NK-92 treated with Interleukin-12 subunit alpha and Interleukin-12 subunit beta, amount 100 ng/mL, for 24 hours (cell line): Measurements from ENCODE around the gene GNG12.
A peak's percentile ranks its signal among the peaks of the same experiment; 100 is the strongest.

Source experiments
- DNase-seq: peaks from one replicate; lab custom pipeline; 2025; lab: John Stamatoyannopoulos, UW

The GNG12 gene

DNA sequence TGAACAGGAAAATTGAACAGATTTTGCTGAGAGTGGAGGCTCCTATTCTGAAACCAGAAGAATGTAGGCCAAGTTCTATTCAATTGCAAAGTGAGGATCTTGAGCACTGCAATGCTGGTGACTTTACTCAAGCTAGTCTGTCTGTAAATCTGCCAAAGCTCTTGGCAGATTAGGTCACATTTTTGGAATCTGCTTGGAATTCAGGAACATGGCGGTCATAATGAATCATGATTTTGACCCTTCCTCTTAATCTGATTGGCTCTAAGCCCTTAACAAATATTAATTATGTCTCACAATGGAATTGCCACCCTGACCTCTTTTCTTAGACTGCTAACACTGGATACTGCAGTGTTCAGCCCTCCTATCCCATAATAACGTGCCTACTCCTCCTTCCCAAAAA lies 7.2 kb upstream of the GNG12 start:
- DNase-seq, result no peak

DNA sequence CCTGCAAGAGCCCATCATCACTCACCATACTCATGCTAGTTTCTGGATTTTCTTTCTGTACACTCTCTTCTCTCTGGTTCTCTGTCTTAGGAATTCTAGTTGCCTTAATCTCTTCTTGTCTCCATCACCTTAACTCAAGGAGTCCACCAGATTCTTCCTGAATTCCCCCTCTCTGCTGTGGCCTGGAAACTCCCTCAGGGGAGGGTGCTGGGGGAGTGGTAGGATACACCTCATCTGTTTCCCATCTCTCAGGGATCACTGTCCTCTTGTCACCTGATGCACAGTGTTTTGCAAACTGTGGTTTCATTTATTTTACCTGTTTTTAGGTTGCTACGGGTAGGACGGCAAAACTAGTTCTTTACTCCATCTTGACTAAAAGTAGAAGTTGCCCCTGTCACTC lies 6.6 kb upstream of the GNG12 start:
- DNase-seq, result no peak

DNA sequence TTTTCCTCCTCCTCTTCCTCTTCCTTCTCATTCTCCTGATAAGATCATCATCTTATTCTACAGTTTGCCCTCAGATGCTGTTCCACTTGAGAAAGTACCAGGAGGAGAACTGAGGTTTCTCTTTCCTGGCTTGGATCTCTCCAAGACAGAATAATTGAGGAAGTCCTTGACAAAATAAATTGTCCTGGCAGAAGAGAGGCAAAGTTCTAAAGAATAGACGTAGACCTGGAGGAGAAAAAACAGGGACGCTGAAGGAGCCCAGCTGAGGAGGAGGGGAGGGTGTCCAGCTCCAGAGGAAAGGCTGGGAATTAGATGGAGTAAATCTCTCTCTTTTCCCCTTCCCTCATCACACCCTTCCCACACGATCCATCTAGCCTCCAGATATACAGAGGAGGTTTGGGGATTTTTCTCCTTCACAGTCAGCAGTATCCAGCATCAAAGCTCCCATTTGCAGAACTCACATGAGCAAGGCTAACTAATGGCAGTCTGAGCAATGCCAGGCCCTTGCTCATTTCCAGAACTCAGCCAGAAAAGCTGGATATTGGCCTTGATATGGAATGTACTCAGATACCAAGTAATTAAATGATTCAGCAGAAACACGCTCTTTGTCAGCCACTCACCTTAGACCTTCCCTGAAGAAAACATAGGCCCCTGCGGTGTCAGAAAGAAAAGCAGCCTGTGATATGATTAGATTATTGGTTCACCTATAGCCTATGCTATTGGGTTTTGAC lies 5.1 kb upstream of the GNG12 start:
- no peak for DNase-seq

DNA sequence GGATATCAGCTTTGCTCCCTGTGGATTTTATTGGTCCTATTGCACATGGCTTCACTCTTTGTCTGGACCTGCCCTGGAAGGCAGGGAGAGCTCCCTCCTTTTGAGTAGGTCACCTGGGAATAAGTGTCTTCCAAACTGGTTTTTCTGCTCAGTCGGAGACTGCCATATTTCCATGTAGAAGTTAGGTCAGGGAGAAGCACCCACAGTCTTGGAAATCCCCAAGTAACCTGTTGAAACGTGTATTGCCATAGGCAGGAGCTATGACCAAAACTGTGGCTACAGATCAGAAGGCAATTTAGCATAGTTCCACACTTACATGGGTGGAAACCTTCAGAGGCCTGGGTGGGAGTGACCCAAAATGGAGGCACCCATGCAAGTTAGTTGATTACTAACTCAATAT lies 3.5 kb upstream of the GNG12 start:
- DNase-seq, result no peak

DNA sequence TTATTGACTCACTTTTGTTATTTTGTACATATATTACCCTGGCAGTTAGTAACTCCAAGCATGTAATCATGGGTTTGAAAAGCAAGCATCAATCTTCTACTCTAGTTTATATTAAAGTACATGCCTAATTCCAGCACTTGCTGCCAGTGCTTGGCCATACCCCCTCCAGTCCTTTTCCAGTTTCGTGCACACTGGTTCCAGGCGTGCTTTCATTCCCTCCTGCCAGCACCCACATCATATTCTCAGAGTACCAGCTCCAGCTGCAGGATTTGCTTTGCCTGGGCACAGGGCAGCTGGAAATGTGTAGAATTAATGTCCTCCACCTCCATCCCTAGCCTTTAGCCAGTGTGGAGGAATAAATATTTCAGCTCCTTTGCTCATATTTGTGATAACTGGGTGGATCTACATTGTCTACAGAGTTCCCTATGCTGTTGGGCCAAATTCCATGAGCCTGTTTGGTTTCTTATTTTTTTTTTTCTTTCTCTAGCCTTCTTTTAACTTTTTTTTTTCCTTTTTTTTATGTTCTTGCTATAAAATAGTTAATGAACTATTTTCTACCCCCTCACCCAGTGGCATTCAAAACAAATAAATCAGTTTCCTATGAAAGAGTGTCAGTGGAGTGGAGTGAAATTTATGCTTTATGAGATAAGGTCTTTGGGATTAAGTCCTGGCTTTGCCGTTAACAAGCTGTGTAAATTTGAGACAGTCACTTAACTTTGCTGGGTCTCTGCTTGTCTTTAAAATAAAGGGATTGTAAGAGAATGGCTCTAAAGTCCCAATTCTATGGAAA lies 2.6 kb upstream of the GNG12 start:
- DNase-seq, result no peak

DNA sequence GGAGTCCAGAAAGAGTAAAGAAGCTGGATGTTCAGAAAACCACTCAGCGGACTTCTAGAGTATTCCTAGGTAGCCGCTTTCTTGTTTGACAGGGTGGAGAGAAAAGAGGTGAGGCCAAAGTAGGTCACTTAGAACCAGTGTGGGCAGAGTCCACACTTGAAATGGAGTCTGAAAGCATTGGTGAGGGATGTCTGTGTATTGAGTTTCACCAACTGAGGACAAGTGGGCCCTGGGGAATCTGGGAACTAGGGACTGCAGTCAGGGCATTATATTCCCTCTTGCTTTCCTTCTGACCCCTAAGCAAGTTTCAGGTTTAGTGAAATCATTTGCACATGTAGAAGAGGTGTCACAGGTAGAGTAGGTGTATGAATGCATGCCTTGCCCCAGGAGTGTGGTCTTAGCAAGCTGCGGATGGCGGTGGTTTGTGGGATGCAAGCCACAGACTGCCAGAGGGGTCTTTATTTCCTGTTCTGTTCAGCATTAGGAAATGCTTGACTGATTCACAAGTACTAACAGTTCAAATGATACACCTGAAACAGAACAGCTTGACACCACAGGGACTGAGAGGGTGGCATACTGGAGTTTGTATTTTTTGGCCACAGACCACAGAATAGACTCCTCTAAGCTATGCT lies 1.1 kb upstream of the GNG12 start:
- DNase-seq, result peak; percentile 42

DNA sequence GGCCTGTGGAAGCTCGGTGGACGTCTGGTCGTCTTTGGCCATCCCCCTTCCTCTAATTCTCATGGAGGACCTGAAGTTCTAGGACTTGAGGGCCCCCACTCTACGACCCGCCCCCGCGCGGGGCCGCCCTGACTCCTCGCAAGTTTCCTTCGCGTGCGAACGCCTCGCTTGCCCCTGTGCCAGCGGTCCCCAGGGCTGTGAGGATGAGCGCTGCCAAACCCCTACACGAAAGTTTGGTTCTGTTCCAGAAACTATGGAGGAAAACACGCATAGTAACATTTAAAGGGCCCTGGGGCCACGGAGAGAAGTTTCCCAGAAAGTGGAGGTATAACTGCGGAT lies 304 bp upstream of the GNG12 start:
- DNase-seq, result no peak

DNA sequence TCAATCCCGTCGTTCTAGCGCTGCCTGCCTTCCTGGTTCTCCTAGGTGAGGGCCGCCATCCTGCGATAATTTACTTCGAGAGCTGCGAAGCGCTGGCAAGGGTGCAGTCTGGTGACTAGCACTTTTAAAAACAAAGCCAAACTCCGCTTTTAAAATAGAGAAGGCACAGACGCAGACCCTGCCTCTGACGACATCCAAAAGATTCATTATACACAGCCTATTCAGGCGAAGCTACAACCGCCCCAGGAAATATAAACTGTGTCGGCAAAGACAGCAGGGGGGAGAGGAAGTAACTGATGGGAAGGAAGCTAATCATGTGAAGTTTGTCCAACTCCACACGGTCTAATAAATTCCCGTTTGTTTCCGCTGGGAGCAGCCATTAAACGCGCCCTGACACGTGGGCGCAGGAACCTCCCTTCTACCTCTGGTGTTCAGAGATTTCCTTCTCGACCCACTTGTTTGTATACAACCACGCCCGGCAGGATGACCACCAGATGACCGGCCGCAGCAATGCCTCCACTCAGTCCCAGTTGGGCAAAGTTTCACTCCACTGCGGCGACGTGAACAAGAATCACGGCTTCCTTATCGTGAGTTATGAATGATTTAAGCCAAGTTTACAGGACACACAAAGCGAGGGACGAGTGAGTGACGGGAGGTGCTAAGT lies 1.3 kb downstream of the GNG12 start:
- DNase-seq, result no peak

DNA sequence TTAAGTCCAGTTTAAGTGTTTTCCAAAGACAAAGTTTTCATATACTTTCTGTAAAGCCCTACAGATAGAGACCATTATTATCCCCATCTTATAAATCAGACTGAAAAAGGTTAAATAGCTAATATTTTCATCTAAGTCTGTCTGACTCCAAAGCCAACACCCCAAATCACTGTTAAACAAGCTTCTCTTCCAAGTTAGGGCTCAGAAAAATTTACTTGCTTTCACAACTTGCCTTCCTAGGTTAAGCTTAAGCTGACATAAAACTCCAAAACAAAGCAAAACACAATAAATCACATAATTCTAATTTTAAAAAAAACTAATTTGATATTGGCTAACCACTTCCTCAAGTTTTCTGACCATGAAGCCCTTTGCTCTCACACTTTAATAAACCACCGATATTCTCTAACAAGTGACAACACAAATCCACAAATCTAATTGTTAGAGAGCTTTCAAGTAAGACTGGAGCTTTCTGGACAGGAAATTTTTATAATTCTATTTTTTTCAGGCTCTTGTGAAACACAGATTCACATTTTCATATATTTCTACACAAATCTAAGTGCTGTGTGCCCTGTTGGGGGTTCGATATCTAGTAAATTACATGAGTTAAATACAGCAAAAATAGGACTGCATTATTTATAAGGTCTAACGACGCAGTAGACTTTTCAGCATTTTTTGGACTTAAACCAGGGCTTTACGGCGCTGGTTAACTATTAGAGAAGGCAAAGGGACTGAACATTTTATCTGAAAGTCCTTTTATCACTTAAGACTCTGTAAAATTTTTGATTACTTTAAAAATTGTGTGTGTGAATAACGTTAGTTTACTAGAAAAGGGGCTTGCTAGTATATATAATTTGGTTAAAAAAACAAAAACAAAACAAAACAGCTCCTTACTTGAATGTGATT lies 2.1 kb downstream of the GNG12 start:
- no peak for DNase-seq

DNA sequence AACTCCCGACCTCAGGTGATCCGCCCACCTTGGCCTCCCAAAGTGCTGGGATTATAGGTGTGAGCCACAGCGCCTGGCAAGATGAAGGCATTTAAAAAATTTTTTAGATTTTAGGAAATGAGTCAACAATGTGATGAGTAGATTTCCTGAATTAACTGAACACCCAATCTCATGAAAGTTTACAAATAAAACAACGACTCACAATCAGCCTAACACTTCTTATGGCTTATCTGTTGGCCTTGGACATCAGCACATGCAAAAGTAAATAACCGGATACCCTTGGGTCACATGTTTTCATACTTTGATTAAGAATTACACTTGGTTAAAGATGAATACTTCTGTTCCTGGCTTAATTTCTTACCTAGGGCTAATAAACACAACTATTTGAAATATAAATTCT lies 3.0 kb downstream of the GNG12 start:
- DNase-seq, result no peak

DNA sequence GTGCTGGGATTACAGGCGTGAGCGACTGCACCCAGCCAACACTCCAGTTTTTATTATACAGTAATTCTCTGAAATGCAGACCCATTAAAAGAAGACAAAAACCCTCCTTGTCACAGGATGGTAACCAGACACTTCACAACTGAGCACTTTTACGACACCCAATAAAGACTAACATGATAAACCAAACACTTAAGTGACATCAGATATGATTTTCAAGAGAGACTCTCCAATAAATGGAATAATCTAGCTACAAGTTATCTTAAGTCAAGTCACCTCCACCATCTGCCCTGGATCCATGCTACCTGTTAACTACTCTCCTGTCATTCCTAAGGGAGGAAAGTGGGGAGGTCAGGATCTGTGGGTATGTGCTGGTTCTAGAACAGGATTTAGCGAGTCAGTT lies 5.6 kb downstream of the GNG12 start:
- DNase-seq, result no peak

DNA sequence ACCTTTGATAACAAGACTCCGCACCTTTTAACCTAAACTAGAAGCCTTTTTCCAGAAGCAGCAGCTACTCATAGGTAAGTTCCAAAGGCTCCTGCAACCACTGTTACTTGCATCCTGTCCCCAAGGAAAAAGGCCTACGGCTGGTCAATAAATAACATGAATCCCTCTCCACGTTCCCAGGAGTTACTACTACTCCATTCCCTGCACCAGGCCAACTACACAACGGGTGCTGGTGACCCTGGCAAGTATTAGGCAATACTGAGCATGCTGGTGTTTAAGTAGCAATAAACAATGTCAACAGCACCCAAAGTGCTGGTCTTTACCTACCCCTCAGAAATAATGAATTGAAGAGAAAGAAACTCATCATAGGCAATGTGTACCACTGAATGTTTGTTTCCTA lies 7.7 kb downstream of the GNG12 start:
- DNase-seq, result no peak

DNA sequence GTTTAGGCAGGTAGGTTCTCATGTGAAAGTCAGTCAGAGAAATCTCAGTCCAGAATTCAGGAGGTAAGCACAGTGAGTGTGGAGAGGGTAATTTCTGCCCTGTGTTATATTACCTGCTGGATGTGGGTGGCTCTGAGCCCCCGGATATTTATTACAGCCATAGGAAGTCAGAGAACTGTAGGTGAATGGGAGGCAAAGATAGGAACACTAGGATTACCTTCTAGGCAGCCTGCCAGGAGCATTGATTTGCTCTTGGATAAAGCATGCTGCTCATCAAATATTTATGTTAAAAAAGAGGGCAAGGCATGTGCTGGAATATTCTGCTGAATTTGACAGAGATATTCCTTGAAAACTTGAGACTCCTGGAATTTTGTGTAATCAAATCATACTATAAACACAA lies 8.5 kb downstream of the GNG12 start:
- DNase-seq, result no peak

DNA sequence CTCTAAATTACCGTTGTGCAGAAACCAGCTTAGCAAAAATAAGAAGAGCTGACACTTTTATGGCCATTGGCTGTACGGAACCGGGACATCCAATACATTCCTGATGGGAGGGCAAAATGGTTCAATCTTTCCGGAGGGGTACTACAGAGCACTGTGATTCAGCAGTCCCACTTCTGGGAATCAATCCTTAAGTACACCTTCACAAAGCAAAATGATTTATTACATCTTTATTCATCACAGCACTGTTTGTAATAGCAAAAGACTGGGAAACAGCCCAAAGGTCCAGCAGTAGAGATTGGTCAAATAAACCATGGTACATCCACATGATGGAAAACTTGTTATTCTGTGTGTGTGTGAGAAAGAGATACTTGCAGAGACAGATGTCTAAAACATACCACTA lies 9.7 kb downstream of the GNG12 start:
- DNase-seq, result no peak

DNA sequence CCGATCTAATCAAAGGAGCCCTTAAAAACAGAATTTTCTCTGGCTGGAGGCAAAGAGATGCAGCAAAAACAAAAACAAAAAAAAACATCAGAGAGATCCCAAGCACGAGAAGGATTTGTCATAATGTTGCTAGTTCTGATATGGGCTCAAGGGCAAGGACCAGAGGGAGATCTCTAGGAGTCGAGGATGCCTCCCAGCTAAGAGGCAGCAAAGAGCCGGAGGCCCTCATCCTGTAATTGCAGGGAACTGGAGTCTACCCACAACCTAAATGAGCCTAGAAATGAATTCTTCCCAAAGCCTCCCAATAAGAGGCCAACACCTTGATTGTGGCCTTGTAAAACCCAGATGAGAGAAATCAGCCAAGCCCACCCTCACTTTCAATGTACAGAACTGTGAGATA lies 12.0 kb downstream of the GNG12 start:
- DNase-seq, result no peak

DNA sequence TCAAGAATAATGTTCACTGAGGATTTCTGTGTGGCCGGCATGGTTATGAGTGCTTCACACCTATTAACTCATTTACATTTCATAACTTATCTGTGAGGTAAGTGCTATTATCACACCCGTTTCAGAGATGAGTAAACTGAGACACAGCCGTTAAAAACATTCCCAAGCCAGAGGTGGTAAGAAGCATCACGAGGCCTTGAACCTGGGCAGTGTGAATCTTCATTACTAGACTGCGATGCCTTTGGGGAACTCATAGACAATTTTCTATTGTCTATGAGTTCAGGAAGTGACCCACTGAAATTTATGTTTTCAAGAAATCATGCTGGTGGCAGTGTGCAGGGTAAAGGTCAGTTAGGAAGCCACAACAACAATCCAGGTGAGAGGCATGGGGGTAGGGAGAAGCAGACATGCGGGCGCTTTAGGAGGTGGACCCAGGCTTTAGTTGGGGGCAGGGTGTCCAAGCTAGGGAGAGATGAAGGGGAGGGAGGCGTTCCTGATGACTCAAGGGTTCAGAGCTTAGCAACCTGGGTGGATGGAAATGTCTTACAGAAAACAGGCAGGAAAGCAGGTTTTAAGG lies 14.5 kb downstream of the GNG12 start:
- DNase-seq, result no peak

DNA sequence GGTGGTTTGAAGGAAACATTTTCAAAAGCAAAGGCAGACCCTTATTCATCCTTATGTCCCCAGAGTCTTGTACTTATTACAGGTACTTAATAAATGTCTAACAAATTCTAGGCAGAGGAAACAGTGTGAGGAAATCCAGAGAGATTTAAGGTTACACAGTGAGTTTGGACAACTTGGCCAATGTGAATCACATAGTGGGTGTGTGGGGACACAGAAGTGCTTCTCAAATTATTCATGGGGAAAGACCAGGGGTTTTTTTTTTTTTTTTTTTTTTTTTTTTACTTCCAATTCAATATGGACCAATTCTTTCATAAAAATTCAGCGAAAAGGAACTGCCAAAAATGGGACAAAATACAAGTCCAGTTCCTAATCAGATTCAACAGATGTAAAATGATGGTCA lies 15.1 kb downstream of the GNG12 start:
- DNase-seq, result no peak

DNA sequence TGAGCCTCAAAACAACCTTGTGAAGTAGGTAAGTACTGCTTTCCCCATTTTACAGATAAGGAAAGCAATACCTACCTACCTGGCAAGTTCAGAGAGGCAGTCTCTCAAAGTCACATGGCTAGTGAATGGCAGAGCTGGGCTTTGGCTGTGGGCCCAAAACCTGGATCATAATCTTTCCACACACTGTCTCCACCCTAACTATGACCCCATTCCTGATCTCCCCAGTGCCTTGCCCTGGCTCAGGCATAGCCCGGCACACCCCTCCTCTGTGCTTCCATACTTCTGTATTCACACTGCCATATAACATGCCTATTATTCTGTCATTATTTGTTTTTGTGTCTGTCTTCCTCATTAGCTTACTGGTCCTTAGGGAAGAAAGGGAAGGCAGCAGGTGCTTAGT lies 15.9 kb downstream of the GNG12 start:
- no peak for DNase-seq

DNA sequence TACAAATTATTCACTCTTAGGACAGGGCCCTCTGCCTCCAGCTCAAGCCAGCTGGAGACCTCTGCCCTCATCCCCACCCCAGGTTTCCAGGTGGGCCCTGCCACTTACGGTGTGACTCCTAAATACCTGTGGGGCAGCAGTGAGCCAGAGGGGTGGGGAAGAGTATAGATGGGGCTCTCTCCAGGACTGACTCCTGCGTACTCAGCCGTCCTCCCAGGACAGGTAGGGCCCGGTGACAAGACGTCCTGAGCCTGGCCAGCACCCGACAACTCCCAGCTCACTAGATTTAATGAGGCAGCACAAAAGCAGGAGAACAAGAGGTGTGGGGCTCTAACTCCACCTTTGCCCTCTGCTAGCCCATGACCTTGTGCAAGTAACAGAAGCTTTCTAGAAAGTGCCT lies 16.8 kb downstream of the GNG12 start:
- DNase-seq, result no peak

DNA sequence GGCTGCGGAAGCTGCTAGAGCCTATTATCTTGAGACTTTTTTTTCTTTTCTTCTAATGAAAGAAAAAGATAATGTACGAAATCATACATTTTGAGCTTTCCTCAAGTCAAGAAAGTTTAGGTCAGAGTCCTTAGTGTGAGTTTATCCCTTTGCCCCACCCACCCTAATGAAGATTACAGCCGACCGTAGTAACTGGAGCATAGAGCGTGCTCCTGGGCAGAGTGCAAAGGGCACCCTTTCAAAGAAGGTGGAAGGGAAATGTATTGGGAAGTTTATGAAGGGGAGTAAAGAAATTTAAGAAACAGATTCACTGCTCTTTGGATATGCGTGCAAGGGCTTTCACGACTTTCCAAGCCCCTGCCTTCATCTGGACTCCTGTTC lies 17.2 kb downstream of the GNG12 start:
- DNase-seq, result no peak

DNA sequence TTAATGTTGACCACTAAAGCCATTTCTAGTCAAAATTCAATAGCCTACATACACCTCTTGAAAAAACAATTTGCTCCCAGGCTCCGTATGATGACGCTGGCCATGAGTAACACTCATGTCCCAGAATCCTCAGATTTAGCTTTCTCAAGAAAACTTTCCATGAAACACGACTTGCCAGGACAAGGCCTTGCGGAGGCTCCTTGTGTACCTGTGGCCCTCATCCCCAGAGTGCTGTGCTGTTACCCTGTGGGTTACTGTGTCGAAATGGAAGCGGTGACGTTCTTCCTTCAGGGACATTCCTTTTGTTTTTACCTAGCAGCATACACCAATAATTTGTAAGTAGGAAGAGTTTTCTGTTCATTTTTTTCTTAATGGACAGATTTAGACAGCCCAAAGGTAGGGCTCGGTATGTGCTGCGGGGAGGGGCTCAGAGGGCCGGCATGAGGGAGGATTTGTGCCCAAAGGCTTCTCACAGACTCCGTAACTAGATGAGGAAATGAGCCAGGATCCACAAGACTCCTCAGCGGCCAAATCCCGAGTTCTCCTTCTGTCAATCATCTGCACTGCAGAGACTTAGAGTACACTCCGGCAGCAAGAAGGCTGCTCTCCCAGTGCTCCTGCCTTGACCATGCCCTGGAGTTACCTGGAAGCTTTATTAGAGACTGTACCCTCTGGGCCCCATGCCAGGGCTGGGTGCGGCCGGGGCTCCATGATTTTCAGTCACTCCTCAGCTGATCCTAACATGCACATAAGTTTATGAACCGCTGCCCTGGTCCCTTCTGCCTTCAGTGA lies 17.8 kb downstream of the GNG12 start:
- DNase-seq, result no peak
